Measurements from ENCODE around the gene TSC2. TPM values are rescaled to one million over a fixed set of nuclear protein-coding genes. Genes with fewer than 3 reads are reported as not detected.

Gene TSC2
- total and polyA plus RNA-seq, 2 of the 13 experiments (the other 11 are each of a cell fraction or from before 2014, with no cell fraction given) = 19.6 to 40.4 TPM

- ChIA-PET CTCF (ENCODE audit: low intra/inter-chr PET ratio, low total read pairs) (no interaction called here), POLR2A (no interaction called here)
- no peaks in the 10 kb centered on the region for H3K27me3 ChIP-seq (ENCODE audit: control insufficient read depth in 1 of 2, insufficient read depth in 2 of 2, low read length in 2 of 2)
- intact Hi-C loops (cut with micrococcal nuclease; ENCODE audit: unreplicated experiment) = no loop called here
- FAIRE-seq (no peak), DNase-seq (ENCODE audit: low spot score) (no peak), ATAC-seq (no peak)
- no peak overlapping the region for H2AFZ ChIP-seq (ENCODE audit: low read length)
- no peaks in the 10 kb centered on the region for H3K9me3 ChIP-seq (ENCODE audit: low read length)
- H3K4me2 ChIP-seq (ENCODE audit: low read depth, low read length) = no peak overlapping the region
- no peaks in the 10 kb centered on the region for H3K79me2 ChIP-seq (ENCODE audit: insufficient read depth, low read length)
- H3K36me3 ChIP-seq (replicated peaks in 1 of 2; ENCODE audit: control insufficient read depth in 1 of 2, insufficient read depth in 2 of 2, low read length in 2 of 2) = peaks cover 4 to 22% of the 10 kb centered on the region in 2 experiments; a peak in 4 of 5 replicates
- no peaks in the 10 kb centered on the region for H3K4me1 ChIP-seq (ENCODE audit: insufficient read depth, low read length)
- in situ Hi-C loops (cut with HindIII; ENCODE audit: extremely low pct_ligation_motif_present, low pct_unique_long_range_greater_than_20kb) = no loop called here
- WGBS (ENCODE audit: low lambda C conversion rate) = 100% methylated on average over 5 of the region's 25 CpGs
- BruUV-seq (replicated peaks) = no TSS peak
- no peaks in the 10 kb centered on the region for H4K20me1 ChIP-seq (ENCODE audit: insufficient read depth, low read length)
- H3K27ac ChIP-seq (ENCODE audit: extremely low read length, insufficient read depth, low read length) = no peak overlapping the region
- H3K9ac ChIP-seq (ENCODE audit: insufficient read depth, low read depth, low read length) = no peak overlapping the region
- H3K4me3 ChIP-seq (replicated peaks in 1 of 3; ENCODE audit: insufficient read depth in 1 of 3, low read depth in 2 of 3, low read length in 3 of 3) = no peak overlapping the region
- TF ChIP-seq ZNF329 (CRISPR knock-in tag; IDR thresholded peaks at IDR 0.05; ENCODE audit: low read depth) (no peak), ZSCAN31 (CRISPR knock-in tag; IDR thresholded peaks at IDR 0.05; ENCODE audit: low read depth) (no peak), ZNF740 (CRISPR knock-in tag; IDR thresholded peaks at IDR 0.05) (no peak), ASH2L (IDR thresholded peaks at IDR 0.05; ENCODE audit: insufficient read length, low read depth, low read length) (no peak), ZBTB34 (CRISPR knock-in tag; IDR thresholded peaks at IDR 0.05) (no peak), BCL6 (CRISPR knock-in tag; IDR thresholded peaks at IDR 0.05) (no peak), FOXK1 (CRISPR knock-in tag; IDR thresholded peaks at IDR 0.05; ENCODE audit: borderline replicate concordance, low read depth) (no peak), ZFP41 (CRISPR knock-in tag; IDR thresholded peaks at IDR 0.05; ENCODE audit: borderline replicate concordance) (no peak), ZNF562 (CRISPR knock-in tag; IDR thresholded peaks at IDR 0.05; ENCODE audit: borderline replicate concordance) (no peak), NBN (conservative IDR thresholded peaks at IDR 0.05) (no peak), CAMTA2 (CRISPR knock-in tag; IDR thresholded peaks at IDR 0.05; ENCODE audit: borderline replicate concordance) (no peak), U2AF1 (optimal IDR thresholded peaks at IDR 0.05; ENCODE audit: low read depth, low read length) (no peak), NFYB (CRISPR knock-in tag; IDR thresholded peaks at IDR 0.05) (no peak), ZNF552 (CRISPR knock-in tag; IDR thresholded peaks at IDR 0.05; ENCODE audit: borderline replicate concordance) (no peak), ZBTB43 (CRISPR knock-in tag; conservative IDR thresholded peaks at IDR 0.05) (no peak)
These were observed 49.2 kb downstream of the TSC2 start for GRCh38 chr16:2096853-2097595.
